ENCODE measurements around the gene SSC5D.
"Not testable (repeated sequence)": the region's sequence is repeated elsewhere in the genome, so short reads cannot be mapped to it uniquely, and the experiment has no call there.

SSC5D gene

DNA sequence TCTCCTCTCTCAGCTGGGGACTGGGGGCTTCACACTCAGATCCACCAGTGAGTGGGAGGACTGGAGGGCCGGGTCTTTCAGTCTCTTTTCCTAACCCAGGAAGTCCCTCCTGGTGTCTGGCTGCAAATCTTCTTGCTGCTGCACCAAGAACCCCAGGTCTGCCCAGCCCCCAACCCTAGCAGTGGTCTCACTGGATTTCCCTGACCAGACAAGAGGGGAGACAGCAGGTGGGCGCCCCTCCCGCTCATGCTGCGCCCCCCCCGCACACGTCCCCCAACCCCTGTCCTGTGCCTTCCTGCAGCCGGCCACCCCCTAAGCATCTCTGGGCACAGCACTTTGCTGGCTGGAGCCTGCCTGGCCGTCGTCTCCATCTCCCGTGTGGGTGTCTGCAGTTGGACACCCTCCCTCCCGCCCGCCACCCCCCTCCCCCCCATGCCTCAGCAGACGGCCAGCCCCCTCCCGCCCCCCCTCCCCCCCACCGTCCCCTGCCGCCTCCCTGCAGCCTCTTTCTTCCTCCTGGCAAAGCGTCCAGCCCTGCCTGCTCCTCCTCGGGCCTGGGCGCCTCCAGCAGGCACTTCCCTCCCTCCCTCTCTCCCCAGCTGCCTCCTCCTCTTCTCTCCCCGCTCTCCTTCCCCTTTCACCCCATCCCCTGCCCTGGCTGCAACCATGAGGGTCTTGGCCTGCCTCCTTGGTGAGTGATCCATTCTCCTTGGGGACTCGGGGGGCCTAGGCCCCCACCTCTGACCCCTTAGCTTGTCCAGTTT, at the start of gene SSC5D:
Gene SSC5D, plus strand, starts transcription at position 513 of the 764 bp plus-strand sequence. Its CDS starts 154 bp downstream, at position 667.
- DNase-seq, result no peak

- no peak for DNase-seq
Measured at GRCh38 chr19:55439052-55439451, 49.2 kb upstream of the SSC5D start.

- no peak for DNase-seq
Measured at GRCh38 chr19:55440411-55441105, 47.7 kb upstream of the SSC5D start.

DNA sequence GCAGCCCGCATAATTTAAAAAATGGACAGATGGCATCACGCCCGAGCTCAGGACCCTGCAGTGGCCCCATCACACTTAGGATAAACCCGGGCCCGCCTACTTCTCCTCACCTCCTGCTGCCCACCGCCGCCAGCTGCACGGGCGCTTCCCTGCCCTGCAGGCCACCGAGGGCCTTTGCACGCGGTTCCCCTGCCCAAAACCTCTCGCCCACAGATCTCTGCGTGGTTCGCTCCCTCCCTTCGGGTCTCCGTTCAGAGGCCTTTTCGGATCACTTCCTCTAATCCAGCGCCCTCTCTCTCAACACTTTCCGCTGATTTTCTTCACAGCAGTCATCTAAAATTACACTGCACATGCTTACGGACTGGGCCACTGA, 46.9 kb upstream of the SSC5D start:
- no peak for DNase-seq

DNA sequence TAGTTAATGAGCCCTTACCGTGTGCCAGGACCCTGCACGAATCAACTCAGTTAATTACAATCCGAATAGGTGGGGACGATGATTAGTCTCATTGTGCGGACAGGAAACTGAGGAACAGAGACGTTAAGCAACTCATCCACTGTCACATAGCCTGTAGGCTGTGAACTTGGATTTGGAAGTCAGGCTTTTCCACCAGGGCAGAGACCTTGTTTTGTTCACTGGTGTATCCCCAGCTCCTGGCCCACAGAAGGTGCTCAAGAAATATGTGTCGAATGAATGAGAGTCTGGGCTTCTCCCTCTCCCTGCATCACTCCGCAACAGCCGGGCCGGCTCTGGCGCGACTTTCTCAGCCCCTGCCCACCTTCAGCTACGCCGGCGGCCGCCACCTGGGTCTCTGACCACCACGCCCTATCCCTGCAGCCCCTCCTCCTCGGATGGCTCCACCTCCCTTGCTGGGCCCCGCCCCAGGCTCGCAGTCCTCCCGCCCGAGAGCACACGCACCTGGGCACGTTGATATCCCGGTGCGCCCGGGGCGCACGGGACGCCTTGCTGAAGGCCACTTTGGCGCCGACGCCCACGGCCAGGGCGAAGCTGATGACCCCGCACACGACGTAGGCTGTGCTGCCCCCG, 46.4 kb upstream of the SSC5D start:
- no peak for DNase-seq

DNA sequence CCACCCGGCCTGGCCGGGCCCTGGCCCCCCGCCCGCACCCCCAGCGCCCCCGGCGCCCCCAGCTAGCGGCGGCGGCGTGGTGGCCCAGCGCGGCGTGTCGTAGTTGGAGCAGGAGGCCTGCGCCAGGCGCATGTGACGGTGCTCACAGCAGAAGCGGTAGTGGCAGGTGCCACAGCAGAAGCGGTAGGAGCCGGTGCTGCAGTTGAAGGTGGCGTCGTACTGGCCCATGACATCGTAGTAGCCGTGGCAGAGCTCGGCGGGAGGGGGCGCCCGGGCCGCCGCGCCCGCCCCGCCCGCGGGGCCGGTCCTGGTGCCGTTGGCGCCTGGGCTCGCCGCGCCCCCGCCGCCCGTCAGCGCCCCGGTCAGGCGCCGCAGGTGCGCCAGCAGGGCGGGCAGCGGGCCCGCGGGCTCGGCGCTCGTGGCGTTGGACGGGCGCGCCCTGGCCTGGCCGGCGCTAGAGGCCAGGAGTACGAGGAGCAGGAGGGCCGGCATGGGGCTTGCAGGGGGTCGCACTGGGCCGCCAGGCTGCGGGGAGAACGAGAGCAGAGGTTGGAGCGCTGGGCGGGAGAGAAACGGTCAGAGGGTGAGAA, 45.8 kb upstream of the SSC5D start:
- DNase-seq, result no peak

- no peak for DNase-seq
Measured at GRCh38 chr19:55443045-55443823, 45.0 kb upstream of the SSC5D start, which contains the start of gene SHISA7. Gene SHISA7, minus strand, starts transcription at chr19:55443300. Its CDS starts 437 bp downstream, at chr19:55442863.

DNA sequence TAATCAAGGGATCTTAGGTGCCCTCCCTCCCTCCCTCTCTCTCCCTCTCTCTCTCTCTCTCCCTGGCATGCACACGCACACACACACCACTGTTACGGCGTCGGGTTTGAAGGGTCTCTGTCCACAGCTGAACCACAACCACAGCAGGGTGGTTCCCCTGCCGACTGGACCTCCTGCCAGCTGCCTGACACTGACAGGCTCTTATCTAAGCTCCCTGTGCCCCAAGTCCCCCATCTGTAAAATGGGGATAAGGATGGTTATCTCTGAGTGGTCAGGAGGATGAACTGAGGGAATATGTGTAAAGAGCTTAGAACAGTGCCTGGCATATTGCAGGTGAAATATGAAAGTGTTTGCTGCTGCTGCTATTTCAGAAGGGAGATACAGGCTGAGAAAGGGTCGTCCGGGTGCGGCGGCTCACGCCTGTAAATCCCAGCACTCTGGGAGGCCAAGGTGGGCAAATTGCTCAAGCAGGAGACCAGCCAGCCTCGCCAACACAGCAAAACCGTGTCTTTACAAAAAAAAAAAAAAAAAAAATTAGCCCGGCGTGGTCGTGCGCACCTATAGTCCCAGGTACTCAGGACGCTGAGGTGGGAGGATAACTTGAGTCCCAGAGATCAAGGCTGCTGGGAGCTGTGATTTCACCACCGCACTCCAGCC, 44.3 kb upstream of the SSC5D start:
- DNase-seq, result no peak

GRCh38 chr19:55444646-55445045, 43.6 kb upstream of the SSC5D start:
- no peak for DNase-seq

DNA sequence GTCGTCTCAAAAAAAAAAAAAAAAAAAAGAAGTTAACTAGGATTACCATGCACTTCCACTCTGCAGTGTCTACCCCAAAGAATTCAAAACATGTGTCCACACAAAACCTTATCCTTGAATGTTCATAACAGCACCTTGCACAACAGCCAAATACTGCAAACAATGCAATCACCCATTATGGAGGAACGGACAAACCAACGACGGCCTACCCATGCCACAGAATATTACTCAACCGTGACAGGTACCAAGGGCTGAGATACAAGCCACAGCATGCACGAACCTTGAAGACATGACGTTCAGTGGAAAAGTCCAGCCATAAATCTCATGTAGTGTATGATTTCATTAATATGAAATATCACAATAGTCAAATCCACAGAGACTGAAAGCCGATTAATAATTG, 42.2 kb upstream of the SSC5D start:
- DNase-seq, result no peak

DNA sequence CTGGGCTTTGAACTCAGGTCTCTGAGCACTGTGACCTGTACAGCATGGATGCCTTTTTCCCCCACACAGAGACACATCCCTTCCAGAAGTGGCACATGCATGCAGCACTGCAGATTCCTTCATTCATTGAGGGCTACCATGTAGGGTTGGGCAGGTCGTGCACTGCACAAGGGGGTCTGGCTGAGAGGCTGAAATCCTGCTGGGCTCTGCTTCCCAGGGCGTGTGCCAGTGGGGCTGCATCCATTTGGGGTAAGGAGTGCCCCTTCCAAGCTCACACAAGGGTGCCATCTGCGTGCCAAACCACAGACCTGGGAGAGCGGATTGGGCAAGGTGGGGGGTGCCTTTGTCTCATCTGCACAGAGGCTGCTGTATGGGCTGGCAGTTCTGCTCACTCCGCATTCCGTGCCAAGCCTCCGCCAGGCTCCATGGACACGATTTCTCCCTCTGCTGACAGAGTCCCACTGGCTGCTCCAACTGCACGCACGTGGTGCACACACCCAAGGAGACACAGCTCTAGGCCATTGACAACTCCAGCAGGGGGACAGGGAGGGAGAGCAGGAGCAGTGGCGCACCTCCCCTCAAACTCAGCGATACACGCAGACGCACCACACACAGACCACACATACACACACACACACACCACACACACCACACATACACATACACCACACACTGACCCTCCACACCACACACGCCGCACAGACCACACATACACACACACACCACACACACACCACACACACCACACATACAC, 40.6 kb upstream of the SSC5D start:
- no peak for DNase-seq

DNA sequence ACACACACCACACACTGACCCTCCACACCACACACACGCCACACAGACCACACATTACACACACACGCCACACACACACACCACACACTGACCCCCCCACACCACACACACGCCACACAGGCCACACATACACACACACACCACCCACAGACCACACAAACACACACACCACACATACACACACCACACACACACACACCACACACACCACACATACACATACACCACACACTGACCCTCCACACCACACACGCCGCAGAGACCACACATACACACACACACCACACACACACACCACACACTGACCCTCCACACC, 40.1 kb upstream of the SSC5D start:
- DNase-seq, result not testable (repeated sequence)

GRCh38 chr19:55449469-55449868, 38.8 kb upstream of the SSC5D start:
- no peak for DNase-seq

DNA sequence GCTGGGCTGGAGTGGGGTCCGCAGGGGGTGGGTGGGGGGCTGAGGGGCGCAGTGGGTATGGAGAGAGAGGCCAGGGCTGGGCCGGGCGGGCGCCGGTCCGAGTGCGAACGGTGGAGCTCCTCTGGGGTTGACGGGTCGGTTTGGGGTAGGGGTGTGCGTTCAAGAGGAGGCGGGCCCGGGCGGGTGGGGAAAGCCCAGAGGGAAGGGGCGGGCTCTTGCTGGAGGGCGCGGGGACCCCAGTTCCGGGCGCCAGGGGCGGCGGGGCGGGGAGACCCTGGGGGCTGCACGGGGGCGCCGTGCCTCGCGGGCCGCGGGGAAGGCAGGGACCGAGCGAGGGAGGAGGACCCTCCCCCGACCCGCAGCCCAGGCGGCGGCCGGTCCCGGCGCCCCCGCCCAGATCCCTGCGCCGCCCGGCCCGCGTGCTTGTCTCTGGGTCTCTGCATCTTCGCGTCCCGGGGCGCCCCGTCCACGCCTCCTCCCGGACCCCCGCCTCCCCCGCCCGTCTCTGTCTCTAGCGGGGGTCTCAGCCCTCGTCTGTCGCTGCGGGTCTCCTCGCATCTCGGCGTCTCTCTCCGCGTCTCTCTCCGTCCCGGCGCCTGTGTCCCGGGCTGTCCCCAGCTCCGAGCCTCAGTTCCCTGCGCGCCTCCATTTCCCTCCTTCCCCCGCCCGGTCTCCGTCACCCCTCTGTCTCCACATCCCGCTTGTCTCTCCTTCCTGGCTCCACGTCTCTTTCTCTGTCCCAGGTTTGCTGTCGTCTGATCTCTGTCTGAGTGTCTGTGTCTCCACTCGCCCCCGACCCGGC, 36.9 kb upstream of the SSC5D start:
- DNase-seq, result no peak

DNA sequence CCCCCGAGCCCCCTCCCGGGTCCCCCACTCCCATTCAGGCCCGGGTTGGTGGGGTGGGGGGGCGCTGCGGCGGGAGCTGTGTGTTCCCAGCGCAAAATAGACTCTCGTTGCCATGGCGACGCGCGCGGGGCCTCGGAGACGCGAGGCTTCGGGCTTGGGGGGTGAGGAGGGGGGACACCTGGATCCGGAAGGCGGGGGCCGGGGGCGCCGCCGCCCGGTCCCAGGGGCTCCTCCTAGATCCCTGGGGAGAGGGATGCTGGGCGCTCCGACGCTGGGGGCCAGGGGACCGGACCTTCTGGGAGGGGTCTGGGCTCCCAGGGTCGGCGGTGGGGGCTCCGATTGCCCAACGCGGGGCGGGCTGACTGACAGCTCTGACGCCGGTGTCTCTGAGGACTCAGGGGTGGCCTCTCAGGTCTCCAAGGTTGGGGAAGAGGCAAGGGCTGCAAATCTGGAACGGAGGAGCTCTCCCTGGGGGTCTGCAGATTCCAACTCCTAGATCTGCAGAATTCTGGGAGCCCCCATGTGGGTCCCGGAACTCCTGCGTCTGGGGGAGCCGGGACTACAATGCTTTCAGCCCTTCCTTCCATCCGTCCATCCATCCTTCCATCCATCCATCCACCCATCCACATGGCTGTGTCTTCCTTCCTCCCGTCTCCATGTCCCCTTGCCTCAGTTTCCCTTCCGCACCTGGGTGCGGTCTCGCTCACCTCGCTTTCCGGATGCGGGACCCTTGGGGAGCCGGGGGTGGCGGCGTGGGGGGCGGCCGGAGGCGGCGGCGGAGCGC, 36.1 kb upstream of the SSC5D start:
- DNase-seq, result peak; percentile 43 to 47

- peak; percentile 50 to 57 for DNase-seq
Measured at GRCh38 chr19:55452749-55453346, 35.4 kb upstream of the SSC5D start.

GRCh38 chr19:55453511-55454260, 34.5 kb upstream of the SSC5D start:
- no peak for DNase-seq

- peak; percentile 43 to 59 for DNase-seq
Measured at GRCh38 chr19:55454787-55455243, 33.4 kb upstream of the SSC5D start.

Data from CD4-positive, alpha-beta T cell treated with Interferon alpha-2 for 1 hour (primary cell).